Smooth muscle cell (in vitro differentiated cells): ENCODE data around the gene PSMD6. TPM values are rescaled to one million over a fixed set of nuclear protein-coding genes. Genes with fewer than 3 reads are reported as not detected.

Source experiments
- DNase-seq: peaks from one replicate; lab custom pipeline; 2025; ENCODE audit not compliant: unreplicated experiment; lab: John Stamatoyannopoulos, UW
- H2AFZ ChIP-seq: fragments of 200-600 bp; sonication (generic); 2 replicates; pipeline ENCODE4 v1.6.0; 2016; ENCODE audit warnings: antibody characterized with exemption, low read depth, mild to moderate bottlenecking
- H3F3A ChIP-seq: fragments of 200-600 bp; sonication (generic); 2 replicates; pipeline ENCODE4 v1.6.0; 2017; ENCODE audit warnings: antibody characterized with exemption, low read depth
- H3K27ac ChIP-seq: fragments of 200-600 bp; sonication (generic); 2 replicates; pipeline ENCODE4 v1.5.1; 2016; ENCODE audit warnings: low read depth, mild to moderate bottlenecking
- H3K27me3 ChIP-seq: fragments of 200-600 bp; sonication (generic); 2 replicates; pipeline ENCODE4 v1.6.1; 2016; ENCODE audit warnings: low read depth, mild to moderate bottlenecking
- H3K36me3 ChIP-seq: fragments of 200-600 bp; sonication (generic); 2 replicates; pipeline ENCODE4 v1.5.1; 2016; ENCODE audit warnings: low read depth
- H3K4me1 ChIP-seq: fragments of 200-600 bp; sonication (generic); 2 replicates; pipeline ENCODE4 v1.5.1; 2016; ENCODE audit warnings: low read depth
- H3K4me2 ChIP-seq: fragments of 200-600 bp; sonication (generic); 2 replicates; pipeline ENCODE4 v1.6.0; 2016; ENCODE audit warnings: mild to moderate bottlenecking
- H3K4me3 ChIP-seq: fragments of 200-600 bp; sonication (generic); 2 replicates; pipeline ENCODE4 v1.5.1; 2016; ENCODE audit warnings: mild to moderate bottlenecking
- H3K79me2 ChIP-seq: fragments of 200-600 bp; sonication (generic); 2 replicates; pipeline ENCODE4 v1.6.0; 2016; ENCODE audit warnings: low read depth, mild to moderate bottlenecking
- H3K9ac ChIP-seq: fragments of 200-600 bp; sonication (generic); 2 replicates; pipeline ENCODE4 v1.6.0; 2016; ENCODE audit warnings: low read depth
- H3K9me3 ChIP-seq: fragments of 200-600 bp; sonication (generic); replicated peaks from 2 replicates; pipeline ENCODE4 v1.5.1; 2016; ENCODE audit warnings: low read depth
- H4K20me1 ChIP-seq: fragments of 200-600 bp; sonication (generic); 2 replicates; pipeline ENCODE4 v1.6.0; 2016; ENCODE audit warnings: low read depth
- CTCF ChIP-seq: fragments of 200-600 bp; sonication (generic); IDR thresholded peaks from 2 replicates; pipeline ENCODE4 v1.5.1; 2017; ENCODE audit warnings: borderline replicate concordance, mild to moderate bottlenecking, antibody characterized with exemption; ENCODE audit not compliant: insufficient read depth, poor library complexity, severe bottlenecking
- WGBS: methylation state at CpG from one replicate; pipeline ENCODE4 v1.1.7; 2016; ENCODE audit warnings: low lambda C conversion rate; 5-methylcytosine and 5-hydroxymethylcytosine counted together
- polyA plus RNA-seq: library from polyadenylated mRNA; unstranded; fragments of >200 nt; fragmentation: Nextera tagmentation; extraction: Ambion mirVana; gene quantifications from 2 replicates; pipeline ENCODE4 v1.2.1, GENCODE V29; 2016
- small RNA-seq: library from RNA; depleted of rRNA; stranded (forward); fragments of <200 nt; gene quantifications from one replicate; pipeline ENCODE3, GENCODE V24; 2014
- total RNA-seq: library from RNA; depleted of rRNA; stranded (reverse); fragments of >200 nt; gene quantifications from 2 replicates; pipeline ENCODE4 v1.2.3, GENCODE V29; 2014

The PSMD6 gene
- total and polyA plus RNA-seq, 2 experiments from 2014 or later = 109 to 119 TPM

- Histone ChIP-seq H3F3A (peaks cover 19% of the 10 kb centered on the region), H4K20me1 (peaks cover 97% of the 10 kb centered on the region), H3K27ac (no peak overlapping the region), H3K4me2 (no peak overlapping the region), H3K4me3 (no peak overlapping the region), H3K4me1 (peaks cover 58% of the 10 kb centered on the region), H2AFZ (no peak overlapping the region), H3K9ac (no peak overlapping the region), H3K27me3 (no peaks in the 10 kb centered on the region), H3K36me3 (no peaks in the 10 kb centered on the region), H3K9me3 (no peaks in the 10 kb centered on the region), H3K79me2 (peaks cover 6% of the 10 kb centered on the region)
- peak; percentile 47 for TF ChIP-seq CTCF
- no peak for DNase-seq
- 79% methylated on average over 2 of the region's 2 CpGs for WGBS
Measured at GRCh38 chr3:63961891-63962290, 61.4 kb downstream of the PSMD6 start.

Small RNA genes lying within 50 kb of the gene (small RNA-seq; reads per million reads assigned to genes)
- not detected for gene RF00012

Other genes with a start within 250 kb of the PSMD6 start
- gene C3orf49, start 204.2 kb downstream of the PSMD6 start, total RNA-seq = not detected in 2 replicates
- gene C3orf49, start 204.2 kb downstream of the PSMD6 start, polyA plus RNA-seq = 0.25 TPM in 1 of 2 replicates, not detected in the other
- 41.3 and 57.3 TPM in 2 replicates for gene THOC7, start 159.7 kb downstream of the PSMD6 start, total RNA-seq
- 57.5 and 59.9 TPM in 2 replicates for gene THOC7, start 159.7 kb downstream of the PSMD6 start, polyA plus RNA-seq
- gene ATXN7, start 159.6 kb downstream of the PSMD6 start, total RNA-seq = 14.1 and 16.8 TPM in 2 replicates
- gene ATXN7, start 159.6 kb downstream of the PSMD6 start, polyA plus RNA-seq = 3.1 and 3.6 TPM in 2 replicates
- not detected in 2 replicates for gene SCAANT1, start 111.1 kb downstream of the PSMD6 start, total RNA-seq
- not detected in 2 replicates for gene SCAANT1, start 111.1 kb downstream of the PSMD6 start, polyA plus RNA-seq
- 49.9 and 68.9 TPM in 2 replicates for gene PRICKLE2, start 202.0 kb upstream of the PSMD6 start, total RNA-seq
- 7.8 and 13.3 TPM in 2 replicates for gene PRICKLE2, start 202.0 kb upstream of the PSMD6 start, polyA plus RNA-seq